Brain pericyte (primary cell): ENCODE results near the gene GIT1.
A peak's percentile ranks its signal among the peaks of the same experiment; 100 is the strongest.

Experiments used
- DNase-seq: peaks from one replicate; pipeline ENCODE4 v3.0.0-alpha.2; 2012; ENCODE audit warnings: low read depth, low spot score

Gene GIT1

DNA sequence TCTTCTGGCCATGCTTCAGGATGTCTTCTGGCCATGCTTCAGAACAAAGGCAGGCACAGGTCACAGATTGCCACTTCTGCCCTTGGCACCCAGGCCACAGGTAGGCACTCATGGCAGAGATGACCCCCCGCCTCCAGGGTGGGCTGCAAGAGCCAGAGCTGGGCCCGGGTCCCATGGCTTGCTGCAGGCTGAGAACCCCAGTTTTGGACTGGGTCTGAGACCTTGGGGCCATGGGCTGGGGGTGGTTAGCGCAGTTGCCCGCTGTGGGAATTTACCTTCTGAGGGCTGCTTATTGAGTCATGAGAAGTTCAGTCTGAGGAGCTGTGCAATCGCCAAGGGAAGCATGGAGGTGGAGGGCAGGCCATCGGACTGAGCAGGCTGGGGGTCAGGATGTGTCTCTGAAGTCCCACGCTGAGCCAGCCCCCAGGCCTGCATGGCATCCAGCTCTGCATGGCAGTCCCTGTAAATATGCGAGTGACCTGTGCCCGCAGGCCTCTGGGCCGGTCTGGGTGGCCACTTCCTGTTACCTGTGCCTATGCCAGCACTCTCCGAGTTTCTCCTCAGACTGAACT lies 5.2 kb upstream of the GIT1 start:
- no peak for DNase-seq

DNA sequence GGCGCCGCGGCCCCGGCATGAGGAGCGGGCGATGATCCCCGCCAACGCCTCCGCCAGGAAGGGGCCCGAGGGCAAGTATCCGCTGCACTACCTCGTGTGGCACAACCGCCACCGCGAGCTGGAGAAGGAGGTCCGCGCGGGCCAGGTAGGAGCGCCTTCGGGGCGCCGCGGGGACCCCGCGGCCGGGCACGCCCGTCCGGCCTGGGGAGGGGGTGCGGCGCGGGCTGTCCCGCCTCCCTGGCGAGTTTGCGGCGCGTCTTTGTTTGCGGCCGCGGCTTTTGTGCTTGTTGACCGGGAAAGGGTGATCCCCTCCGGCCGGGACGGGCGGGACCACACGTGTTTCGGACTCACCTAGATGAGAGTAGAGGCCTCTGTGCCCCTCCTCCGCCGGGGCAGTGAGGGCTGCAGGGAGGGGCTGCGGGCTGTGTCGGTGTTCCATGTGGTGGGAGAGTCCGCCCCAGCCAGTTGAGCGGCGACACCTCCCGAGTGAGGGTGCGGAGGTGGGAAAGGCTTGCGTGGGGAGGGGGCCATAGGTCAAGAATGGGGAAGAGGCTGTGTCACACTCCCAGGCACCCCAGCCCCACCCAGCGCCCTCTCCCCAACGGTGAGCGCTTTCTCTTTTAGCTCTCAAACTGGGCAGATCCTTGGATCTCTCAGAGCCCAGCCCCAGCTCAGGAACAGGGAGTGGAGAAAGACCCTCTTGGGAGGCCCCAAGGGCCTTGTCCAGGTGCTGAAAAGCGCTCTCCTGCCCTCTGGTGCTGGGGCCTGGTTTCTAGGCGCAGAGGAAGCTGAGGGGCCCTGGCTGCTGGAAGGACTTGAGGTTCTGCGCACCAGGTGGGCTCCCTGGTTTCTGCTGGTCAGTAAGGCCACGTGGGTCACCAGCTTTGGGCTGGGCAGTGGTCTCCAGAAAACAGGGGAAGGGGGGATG lies 4.4 kb upstream of the GIT1 start:
- no peak for DNase-seq

DNA sequence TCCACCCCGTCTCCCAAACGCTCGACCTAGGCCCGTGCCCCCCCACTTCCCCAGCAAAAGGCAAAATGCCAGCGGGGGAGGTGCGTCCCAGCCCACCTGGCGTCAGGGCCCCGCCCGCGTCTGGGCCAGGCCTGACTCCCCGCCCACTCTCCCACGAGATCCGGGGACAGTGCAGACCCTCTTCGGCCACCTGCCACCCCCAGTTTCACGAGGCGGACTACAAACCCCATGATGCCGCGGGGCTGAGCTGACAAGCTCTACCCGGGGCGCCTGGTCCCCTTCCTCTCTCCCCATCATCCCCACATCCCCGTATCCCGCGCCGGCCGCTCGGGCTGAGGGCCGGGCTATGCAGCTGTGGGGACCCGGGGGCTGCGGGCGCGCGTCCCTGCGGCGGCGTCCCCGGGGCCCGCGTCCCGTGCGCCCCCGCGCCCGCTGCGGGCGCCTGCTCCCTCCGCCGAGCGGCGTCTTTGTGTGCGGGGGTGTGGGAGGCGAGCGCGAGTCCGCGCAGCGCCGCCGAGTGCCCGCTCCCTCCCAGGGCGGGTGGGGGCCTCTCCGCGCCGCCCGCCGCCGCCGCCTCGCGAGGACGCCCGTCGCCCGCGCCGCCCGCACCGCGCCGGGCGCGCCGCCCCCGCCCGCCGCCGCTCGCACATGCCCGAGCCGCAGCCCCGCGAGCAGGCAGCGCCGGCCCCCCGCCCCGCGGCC lies 3.6 kb upstream of the GIT1 start, which contains the start of gene ANKRD13B:
Gene ANKRD13B (plus strand): TSS at position 283 of the 702 bp plus-strand sequence. CDS start 490 bp downstream, outside the sequence.
- DNase-seq: no peak

DNA sequence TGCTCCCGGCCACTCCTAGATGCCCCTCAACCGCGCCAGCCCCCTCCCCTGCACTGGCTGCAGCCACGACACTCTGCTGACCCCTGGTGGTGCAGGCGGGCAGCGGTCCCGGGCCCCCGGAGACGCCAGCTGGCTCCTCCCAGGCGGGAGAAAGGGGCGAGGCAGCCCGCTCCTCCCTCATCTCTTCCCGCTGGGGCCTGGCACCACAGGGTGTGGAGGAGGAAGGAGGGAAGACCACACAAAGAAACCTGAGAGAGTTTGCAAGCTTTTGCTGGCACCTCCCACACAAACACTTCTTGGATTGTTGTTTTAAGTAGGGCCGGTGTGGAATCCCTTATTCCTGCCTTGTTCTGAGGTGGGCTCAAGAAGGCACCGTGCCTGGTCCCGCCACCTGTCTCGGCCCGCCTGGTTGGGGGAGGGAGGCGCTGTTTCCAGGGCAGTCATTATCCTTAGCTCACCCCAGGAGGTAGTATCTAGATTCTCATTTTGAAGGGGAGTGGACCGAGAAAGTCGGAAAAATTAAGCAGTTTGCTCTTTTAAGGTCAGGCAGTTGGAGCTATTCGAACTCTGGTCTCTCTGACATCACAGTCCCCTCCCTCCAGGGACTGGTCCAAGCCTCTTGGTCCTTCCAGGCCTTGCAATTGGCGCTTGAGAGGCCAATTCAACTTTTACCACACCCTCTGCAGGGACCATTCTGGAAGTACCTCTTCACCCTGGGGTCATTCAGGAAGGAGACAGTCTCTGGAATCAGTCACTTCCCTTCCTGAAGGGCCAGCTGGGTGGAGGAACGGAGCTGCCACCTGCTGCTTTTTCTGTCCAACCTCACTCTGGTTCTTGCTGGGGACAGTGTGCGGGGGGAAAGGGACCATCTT lies 2.5 kb upstream of the GIT1 start:
- peak; percentile 66 for DNase-seq

DNA sequence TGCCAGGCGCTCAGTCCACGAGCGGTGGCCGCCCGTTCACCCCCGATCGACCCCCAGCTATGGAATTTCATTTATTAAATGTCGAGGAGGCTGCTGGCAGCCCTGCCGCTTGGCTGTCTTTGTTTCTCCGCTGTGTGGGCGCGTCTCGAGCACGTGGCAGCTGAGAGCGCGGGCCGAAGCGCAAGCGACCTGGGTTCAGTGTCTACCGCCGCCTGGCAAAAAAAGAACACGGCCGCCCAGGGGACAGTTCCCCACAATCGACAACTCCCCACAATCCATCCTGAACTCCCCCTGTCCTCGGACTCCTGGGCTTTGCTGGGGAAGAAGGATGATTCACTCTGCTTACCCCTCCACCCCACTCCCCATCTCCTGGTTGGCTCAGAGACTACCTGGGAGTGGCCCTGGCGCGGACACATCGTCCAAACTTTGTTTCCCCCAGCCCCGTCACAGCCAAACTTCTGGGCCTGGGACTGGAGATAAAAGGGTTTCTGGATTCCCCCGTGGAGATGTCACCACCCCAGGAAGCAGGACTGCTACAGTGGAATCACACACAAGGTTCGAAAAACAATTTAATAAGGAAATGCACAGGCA lies 1.8 kb upstream of the GIT1 start:
- DNase-seq: no peak

DNA sequence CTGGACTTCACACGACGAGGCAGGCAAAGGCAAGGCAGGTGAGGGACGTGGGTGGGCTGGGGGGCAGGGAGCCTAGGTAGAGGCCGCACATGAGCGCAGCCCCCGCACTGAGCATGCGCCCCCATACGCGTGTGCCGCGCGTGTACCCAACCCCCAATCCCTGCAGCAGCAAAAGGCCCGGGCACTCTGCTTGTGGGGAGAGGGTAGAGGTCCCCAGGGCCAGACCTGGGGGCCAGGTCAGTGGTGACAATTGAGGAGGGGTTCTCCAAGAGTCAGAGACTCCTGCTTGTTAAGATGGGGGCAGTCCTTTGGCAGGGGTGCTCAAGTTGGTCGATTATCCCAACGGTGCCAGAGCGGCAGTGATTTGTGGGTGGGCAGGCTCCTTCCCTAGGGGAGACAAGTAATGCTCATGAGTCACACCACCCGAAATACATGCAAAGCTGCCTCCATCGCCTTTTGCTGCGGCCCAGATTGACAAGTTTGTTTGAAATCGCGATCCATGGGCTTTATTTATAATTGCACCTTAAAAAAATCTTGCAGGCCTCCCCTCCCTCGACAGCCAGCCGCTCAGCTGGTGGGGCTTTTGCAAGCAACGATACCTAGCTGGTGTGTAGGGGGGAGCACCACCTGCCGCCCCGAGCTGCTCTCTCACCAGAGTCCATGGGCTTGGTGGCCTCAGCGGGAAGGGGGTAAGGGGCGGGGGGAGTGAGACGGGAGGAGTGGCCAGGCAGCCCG lies 1.1 kb upstream of the GIT1 start:
- DNase-seq: no peak

DNA sequence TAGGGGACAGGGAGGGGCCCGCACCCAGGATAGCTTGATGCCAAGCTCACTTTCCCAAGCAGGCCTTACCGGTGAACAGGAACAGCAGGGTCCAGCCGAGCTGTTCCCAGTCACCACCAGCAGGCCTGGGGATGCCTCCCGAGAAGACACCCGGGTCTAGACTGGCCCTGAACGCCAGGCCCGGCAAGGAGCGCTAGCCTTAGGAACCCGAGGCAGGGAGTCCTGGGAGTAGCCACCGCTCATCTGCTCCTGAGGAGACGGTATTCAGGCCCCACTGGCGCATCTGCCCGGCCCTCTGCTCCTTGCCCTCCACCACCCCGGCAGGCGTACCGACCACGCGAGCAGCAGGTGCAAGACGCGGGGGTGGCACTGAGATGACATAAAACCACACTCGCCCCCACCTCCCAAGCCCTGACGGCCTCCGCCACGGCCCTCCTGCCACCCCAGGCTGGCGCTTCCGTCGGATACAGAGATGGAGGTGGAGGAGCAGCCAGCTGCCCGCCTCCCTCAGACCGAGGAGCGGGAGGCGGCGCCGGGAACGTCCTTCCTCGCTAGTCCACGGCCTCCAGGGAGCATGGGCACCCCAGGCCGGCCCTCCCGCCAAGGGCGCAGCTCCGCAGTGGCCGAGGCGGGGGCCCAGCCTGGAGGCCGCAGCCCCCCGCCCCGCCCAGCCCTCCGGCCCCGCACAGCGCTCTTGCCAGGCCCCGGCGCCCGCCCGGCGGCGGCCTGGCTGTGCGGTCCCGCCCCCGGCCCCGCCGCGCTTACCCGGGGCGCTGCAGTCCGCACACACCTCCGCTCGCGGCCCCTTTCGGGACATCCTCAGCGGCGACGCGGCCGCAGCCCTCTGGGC lies 661 bp downstream of the GIT1 start:
- no peak for DNase-seq

DNA sequence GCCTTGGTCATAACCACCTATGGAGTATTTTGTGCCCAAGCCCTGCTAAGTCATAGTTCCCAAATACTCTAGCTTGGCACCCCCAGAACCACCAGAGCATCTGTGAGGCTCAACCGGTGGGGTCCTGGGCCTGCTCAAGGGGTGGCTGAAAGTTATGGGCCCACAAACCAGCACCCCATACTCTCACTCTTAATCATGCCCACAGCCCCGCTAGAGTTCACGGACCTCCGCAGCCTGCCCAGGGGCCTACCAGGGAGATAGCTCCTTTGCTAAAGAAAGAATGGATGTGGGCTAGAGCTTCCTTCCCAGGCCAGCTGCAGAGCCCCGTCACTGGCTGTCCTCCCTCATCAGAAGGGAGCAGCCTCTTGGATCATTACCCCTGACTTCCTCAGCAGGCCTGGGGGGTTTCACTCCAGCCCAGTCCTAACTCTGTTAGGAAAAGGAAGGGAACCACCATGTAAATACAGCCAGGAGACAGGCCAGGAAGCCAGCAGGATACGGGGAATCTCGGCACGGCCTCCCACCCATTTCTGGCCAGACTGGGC lies 1.4 kb downstream of the GIT1 start:
- no peak for DNase-seq

DNA sequence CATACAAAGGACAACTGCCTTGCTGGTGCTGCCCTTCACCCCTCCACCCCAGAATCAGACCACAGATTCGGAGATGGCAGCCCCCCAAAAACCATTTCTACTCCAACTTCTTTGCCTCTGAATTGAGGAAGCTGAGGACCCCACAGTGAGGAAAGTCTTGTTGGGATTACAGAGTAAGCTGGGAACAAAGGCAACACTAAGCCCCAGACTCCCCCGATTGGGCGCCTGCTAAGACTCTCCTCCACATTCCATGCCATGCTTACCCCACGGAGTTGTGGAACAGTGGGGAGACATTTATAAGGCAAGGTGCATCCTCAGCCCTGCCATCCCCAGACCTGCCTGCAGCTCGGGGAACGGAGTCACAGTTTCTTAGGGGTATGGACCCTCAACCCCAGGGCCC lies 1.9 kb downstream of the GIT1 start:
- no peak for DNase-seq

DNA sequence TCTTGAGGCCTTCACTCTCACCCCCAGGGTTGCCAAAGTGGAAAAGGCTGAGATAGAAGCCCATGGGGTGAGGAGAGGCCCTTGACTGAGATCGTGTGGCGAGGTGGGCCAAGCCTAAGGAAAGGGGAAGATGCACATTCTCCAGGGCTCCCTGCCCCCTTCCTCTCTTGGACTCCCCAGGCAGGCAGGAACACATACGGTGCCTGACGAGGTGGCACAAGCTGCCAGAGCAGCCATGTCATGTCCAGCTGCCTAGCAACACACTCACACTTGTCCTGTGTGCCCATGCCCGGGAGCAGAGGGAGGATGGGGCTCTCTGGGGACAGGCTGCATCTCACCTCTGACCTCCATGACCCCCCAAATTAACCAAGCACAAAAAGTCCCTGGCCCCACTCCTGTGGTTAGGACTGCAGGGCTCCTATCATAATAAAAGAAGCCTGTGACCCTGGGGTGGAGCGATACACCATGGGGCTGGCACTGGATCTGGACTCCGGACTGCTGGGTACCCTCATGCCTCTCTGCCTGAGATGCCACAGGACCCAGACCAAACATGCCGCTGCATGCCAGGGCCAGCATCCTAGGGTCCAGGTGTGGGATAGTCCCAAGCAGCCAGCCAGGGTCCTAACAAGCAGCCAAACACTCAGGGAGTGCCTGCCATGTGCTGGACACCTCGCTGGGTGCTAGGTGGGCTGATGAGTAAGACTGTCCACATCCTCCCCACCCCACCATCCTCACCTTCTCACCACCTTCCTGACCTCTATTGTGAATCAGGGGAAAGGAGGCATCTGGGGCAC lies 2.6 kb downstream of the GIT1 start:
- DNase-seq: no peak

DNA sequence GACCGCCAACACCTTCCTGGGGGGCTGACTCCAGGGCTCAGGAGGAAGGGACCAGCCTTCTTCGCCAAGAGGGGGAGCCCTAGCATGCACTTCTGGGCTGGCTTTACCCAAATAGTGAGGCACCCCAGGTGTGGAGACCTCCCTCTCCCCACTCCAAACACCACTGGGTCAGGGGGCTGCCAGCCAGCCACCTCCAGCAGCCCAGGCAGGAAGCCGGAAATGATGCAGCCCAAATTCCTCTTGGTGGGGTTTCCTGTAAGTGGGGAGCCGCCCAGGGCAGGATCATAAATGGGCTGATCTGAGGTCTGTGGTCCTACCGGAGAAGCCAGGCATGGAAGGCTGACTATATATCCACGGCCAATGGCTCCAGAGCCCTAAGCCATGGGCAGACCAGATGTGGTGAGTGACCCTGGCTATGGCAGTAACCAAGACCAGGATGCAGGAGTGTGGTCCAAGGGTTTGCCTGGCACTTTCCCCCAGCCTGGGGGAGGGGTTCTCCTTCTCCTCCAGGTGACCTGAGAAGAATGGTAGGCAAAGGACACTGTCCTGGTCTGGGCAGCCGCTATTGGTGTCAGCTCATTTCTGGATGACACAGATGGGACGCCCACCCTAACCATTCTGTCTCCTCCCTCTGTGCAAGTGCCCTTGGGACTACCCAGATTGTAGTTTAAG lies 4.2 kb downstream of the GIT1 start:
- DNase-seq: no peak

DNA sequence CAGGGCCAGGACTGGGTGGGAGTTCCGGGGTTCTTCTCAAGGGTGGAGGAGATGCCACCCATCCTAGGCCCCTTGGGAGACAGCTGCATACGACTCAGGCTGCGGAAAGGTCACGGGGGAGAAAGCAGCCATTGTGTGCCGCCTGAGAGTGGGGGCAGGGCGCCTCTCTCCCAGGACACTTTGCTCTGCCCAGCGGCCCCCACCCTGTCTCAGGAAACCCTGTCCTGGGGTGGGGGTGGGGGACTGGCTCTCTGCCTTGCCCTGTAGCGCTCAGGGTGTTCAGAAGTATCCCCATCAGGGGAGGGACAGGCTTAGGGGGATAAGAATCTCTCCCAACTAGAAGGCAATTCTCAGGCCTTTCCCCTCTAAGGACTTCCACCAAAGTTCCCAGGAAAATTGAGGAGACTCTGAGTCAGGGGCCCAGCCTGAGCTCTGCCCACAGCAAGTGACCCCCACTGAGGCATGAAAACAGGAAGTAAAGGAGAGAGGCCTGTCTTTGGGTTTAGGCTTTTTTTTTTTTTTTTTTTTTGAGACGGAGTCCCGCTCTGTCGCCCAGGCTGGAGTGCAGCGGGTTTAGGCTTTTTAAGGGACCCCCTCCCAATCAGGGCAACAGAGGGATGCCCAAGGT lies 4.9 kb downstream of the GIT1 start:
- DNase-seq: no peak

DNA sequence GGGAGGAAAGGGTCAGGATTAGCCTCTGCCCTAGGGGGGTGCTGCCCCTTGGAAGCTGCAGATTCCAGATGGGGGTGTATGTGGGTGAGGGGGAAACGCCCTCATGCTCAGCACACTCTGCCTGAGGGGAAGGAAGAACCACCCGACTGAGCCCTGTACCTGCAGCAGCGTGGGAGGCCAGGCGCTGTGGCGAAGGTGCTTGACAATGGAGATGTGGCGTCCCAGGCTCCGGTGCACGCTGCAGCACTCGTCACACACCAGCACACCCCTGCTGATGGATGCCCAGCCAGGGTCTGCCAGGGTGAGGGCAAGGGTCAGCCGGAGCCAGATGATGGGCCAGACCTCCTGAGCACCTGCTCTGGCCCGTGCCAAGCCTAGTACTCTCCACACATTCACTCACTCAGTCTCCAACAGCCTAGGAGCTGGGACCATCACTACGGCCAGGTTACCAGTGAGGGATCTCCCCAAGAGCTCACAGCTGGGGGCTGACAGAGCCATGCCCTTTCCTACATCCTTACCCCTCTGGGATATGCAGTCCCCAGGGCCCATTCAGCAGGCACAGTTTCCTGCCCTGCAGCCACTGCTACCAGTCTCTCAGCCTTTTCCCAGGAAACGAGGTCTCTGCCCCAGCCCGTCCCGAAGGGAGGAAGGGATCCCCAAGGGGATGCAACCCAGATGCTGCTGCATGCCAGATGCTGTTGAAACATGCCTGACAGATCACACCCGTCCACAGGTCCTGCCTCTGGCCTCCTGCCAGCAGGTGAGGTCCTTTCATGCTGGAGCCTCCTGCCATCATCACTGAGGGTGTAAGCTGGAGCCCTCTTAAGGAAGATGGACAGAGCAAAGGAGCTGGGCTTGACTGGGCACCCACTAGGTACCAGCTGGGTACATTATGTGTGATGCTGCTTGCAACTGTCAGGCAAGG lies 5.9 kb downstream of the GIT1 start:
- no peak for DNase-seq

DNA sequence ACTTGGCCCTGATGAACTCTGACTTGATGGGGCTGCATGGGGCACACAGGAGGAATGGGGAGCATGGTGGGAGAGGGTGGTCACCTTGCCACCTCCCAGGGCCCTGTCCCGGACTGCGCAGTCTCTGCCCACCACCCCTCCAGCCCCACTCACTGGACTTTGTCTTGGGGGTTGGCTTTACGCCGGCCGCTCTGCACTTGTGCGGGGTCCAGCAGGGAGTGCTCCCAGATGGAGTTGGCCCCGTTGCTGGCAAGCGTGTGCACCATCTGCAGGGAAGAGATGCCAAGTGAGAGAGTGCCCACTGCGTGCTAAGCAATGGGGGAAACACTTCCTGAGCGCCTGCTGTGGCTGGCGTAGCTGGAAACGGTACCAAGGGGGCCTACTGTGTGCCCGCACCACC lies 6.7 kb downstream of the GIT1 start:
- no peak for DNase-seq

DNA sequence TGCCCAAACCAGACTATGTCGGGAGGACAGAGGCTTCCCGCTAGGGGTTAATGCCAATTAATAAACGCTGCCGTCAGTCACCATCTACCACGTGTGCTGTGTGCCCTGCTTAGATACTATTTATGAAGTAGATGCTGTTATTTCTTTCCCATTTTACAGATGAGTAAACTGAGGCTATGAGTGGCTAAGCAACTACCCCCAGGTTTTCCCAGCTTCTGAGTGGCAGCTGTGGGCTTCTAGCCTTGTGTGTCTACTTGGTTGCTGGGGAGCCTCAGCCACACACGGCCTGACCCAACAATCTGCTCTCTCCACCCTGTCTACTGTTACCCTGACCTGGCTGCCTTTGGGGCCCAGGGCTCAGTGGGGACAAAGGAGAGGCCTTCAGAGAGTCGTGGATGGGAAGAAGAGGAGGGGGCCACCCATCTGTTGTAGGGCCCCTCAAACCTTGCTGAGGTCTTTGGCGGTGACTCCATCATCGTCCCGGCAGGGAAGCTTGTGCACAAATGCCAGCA lies 7.1 kb downstream of the GIT1 start:
- DNase-seq: no peak
